NCI-H1436 treated with DMSO at 0.1 percent for 48 hours (cell line): ENCODE results near the gene DBF4.
A peak's percentile ranks its signal among the peaks of the same experiment; 100 is the strongest.
"Not testable (repeated sequence)": the region's sequence is repeated elsewhere in the genome, so short reads cannot be mapped to it uniquely, and the experiment has no call there.

ENCODE experiments used
- DNase-seq: peaks from one replicate; lab custom pipeline; 2025; lab: John Stamatoyannopoulos, UW

The DBF4 gene

DNA sequence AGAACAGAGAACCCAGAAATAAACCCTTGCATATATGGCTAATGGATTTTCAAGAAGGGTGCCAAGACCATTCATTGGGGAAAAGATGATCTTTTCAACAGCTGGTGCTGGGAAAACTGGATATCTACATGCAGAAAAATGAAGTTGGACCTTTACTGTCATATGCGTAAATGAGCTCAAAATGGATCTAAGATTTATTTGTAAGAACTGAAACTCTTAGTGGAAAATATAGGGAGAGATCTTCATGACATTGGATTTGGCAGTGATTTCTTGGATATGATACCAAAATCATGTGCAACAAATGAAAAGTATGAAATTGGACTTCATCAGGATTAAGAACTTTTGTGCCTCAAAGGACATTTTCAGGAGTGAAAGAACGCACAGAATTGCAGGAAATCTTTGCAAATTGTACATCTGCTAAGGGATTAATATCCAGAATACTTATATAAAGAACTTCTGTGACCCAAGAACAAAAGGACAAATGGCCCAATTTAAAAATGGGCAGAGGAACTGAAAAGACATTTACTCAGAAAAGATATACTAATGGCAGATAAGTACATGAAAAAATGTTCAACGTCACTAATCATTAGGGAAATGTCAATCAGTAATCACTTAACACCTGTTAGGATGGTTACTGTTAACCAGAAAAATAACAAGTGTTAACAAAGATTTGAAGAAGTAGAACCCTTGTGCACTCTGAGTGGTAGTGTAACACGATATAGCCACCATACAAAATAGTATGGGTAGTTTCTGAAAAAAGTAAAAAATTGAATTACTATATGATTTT, 6.1 kb downstream of the DBF4 start:
- DNase-seq = no peak

DNA sequence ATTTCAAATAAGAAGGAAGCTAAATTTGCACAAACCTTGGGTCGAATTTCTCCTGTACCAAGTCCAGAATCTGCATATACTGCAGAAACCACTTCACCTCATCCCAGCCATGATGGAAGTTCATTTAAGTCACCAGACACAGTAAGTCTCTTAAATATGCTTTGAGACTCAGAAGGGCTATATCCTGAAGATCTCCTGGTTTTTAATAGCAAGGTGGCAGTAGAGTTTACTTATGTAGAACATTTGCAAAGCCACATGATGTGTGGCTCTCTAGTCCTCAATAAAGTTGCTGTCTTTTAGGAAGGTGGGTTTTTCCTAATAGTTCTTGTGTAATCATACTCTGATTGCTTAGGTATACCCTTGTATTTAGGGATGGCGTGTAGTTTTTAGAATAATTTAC, 8.7 kb downstream of the DBF4 start:
- DNase-seq = no peak

DNA sequence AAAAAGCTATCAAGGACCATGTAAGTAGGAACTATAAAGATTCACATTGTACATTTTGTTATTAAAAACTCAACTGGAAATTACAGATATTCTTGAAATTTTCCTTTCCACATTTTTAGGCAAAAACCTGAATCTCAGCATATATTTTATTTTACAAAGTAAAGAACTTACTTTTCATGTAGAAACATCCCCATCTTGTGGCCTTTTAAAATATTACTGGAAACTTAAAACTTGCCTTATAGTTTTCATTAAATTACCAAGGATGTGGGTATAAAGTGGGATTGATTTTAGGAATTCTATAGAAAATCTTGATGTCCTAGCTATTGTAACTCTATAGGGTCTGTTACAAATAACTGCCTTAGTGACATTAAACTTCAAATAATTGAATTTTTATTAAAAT, 10.6 kb downstream of the DBF4 start:
- DNase-seq = no peak

GRCh38 chr7:87895363-87895762, 19.1 kb downstream of the DBF4 start:
- DNase-seq = no peak

DNA sequence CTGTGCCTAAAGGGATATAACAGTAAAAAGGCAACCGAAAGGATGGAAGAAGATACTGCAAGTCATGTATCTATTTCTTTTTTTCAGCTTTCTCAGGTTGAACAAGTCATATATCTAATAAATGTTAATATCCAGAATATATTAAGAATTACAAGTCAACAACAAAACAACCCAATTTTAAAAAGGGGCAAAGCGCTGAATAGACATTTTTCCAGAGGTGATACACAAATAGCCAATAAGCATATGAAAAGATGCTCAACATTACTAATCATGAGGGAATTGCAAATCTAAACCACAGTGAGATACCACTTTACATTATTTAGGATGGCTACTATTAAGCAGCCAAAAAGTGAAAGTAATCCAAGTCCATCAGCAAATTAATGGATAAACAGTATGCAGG, 23.0 kb downstream of the DBF4 start:
- DNase-seq = no peak

DNA sequence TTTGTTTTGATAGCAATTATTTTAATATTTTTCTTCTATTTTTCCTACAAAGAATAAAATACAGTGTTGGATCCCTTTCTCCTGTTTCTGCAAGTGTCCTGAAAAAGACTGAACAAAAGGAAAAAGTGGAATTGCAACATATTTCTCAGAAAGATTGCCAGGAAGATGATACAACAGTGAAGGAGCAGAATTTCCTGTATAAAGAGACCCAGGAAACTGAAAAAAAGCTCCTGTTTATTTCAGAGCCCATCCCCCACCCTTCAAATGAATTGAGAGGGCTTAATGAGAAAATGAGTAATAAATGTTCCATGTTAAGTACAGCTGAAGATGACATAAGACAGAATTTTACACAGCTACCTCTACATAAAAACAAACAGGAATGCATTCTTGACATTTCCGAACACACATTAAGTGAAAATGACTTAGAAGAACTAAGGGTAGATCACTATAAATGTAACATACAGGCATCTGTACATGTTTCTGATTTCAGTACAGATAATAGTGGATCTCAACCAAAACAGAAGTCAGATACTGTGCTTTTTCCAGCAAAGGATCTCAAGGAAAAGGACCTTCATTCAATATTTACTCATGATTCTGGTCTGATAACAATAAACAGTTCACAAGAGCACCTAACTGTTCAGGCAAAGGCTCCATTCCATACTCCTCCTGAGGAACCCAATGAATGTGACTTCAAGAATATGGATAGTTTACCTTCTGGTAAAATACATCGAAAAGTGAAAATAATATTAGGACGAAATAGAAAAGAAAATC, 31.0 kb downstream of the DBF4 start:
- DNase-seq = not testable (repeated sequence)

- DNase-seq = not testable (repeated sequence)
Measured at GRCh38 chr7:87908814-87909213, 32.5 kb downstream of the DBF4 start.

DNA sequence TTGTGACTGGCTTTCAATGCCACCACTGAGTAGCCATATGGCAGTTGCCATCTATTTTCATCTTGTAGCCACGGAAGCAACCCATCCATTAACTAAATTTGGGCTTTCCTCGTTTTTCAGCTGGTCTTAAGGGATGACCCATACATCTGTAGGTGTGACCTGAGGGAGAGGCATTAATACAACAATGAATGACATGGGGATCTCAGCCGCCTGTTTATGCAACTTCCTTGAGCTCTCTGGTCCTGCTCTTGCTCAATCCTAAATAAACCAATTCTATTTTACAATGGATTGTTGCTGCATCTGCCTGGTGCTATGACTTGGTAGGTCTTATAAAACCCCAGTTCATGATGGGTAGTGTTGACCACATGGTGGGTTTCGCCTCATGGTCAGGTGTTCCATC, 35.8 kb downstream of the DBF4 start:
- DNase-seq = no peak

- DNase-seq = no peak
Measured at GRCh38 chr7:87918740-87919139, 42.4 kb downstream of the DBF4 start.

GRCh38 chr7:87919875-87920274, 43.6 kb downstream of the DBF4 start:
- no peak for DNase-seq

DNA sequence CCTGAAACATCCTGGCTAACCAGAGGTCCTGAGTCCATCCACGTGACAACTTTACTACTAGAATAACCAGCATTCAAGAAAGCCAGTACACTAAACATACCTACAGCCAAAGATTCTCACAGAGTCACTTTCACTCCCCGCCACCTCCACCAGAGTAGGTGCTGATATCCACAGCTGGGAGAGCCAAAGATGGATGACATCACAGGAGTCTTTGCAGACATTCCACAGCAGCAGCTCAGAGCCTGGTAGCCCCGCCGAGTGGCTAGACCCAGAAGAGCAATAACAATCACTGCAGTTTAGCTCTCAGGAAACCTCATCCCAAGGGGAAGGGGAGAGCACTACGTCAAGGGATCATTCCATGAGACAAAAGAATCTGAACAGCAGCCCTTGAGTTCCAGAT, 44.3 kb downstream of the DBF4 start:
- no peak for DNase-seq

DNA sequence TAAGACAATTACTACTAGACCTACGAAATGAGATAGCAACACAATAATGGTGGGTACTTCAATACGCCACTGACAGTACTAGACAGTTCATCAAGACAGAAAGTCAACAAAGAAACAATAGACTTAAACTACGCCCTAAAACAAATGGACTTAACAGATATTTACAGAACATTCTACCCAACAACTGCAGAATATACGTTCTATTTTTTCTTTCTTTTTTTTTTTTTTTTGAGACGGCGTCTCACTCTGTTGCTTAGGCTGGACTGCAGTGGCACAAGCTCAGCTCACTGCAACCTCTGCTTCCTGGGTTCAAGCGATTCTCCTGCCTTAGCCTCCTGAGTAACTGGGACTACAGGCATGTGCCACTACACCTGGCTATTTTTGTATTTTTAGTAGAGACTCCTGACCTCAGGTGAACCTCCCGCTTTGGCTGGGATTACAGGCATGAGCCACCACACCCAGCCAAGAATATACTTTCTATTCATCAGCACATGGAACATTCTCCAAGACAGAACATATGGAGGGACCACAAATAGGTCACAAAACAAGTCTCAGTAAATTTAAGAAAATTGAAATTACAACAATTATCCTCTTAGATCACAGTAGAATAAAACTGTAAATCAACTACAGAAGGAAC, 46.6 kb downstream of the DBF4 start:
- not testable (repeated sequence) for DNase-seq

- peak; percentile 49 for DNase-seq
Measured at GRCh38 chr7:87926581-87927461, 50.5 kb downstream of the DBF4 start.

- no peak for DNase-seq
Measured at GRCh38 chr7:87933605-87933952, 57.3 kb downstream of the DBF4 start.

DNA sequence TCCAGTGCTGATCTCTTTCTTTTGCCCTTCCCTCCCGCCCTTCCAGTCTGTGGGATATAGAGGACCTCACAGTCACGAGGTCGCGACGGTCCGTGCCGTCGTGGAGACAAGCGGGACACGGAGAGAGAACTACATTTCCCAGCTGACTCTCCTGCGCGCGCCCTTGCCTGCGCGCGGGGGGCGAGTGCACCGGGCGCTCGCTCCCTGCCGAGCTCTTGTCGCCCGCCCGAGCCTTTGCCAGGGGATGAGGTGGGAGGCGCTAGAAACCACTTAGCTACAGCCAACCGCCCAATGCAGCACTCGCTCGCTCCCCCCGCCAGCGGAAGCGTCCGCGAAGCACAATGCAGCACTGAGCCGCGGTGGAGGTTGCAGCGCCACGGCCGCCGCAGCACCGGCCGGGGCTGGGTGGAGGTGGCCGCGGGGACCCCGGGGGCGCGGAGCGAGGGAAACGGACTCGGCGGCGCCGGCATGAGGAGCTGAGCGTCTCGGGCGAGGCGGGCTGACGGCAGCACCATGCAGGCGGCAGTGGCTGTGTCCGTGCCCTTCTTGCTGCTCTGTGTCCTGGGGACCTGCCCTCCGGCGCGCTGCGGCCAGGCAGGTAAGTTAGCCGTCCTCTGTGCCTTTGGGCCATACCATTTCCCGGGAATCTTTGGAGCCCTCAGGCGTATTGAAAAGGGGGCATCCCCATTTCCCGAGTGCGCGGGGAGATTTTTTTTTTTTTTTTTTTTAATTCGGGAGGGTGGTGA, 57.8 kb downstream of the DBF4 start, which contains the start of gene ADAM22:
Gene ADAM22 (plus strand): TSS at position 299 of the 746 bp plus-strand sequence. CDS start 215 bp downstream, at position 514.
- DNase-seq = peak; percentile 72

DNA sequence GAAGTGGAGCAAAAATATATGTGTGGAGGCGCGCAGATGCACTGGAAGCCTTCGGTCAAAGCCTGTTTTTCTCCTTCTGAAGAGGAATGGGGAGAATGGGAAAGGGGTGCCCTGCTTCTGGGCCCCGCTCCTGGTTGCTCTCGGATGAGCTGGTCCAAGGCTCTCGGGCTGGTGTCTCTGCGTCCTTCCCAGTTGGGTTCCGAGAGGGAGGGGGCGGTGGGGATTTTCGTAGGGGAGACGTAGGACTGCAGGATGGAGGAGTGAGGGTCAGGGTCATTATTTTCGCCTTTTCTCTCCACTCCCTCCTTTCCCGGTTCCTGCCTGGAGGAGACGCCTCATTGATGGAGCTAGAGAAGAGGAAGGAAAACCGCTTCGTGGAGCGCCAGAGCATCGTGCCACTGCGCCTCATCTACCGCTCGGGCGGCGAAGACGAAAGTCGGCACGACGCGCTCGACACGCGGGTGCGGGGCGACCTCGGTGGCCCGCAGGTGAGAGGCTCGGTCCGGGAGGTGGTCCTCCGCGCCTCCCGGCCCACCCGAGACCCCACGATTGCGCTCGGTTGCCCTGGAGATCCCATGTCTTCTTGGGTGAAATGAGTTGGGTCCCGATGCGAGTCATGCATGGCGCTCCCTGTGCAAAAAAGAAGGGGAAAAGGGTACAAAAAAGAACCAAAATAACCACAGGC, 58.5 kb downstream of the DBF4 start:
- DNase-seq = no peak

- no peak for DNase-seq
Measured at GRCh38 chr7:87935384-87935706, 59.1 kb downstream of the DBF4 start.

GRCh38 chr7:87941138-87941537, 64.8 kb downstream of the DBF4 start:
- no peak for DNase-seq

- DNase-seq = no peak
Measured at GRCh38 chr7:87944547-87944946, 68.3 kb downstream of the DBF4 start.

DNA sequence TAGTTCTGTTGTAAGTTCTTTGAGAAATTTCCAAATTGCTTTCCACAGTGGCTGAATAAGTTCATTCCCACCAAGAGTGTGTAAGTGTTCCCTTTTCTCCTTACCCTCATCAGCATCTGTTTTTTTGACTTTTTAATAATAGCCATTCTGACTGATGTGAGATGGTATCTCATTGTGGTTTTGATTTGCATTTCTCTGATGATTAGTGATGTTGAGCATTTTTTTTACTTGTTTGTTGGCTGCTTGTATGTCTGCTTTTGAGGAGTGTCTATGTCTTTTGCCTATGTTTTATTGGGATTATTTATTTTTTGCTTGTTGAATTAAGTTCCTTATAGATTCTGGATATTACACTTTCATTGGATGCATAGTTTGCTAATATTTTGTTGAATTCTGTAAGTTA, 69.6 kb downstream of the DBF4 start:
- DNase-seq = not testable (repeated sequence)

GRCh38 chr7:87948371-87948770, 72.1 kb downstream of the DBF4 start:
- DNase-seq = no peak
